IMR-90 (cell line): ENCODE data around the gene ACOT7. TPM values are rescaled to one million over a fixed set of nuclear protein-coding genes. Genes with fewer than 3 reads are reported as not detected.

Experiments used
- ATAC-seq: fragments of 200-7000 bp; cut with Tn5 transposase; 2 replicates; pipeline ENCODE4 v1.9.1; 2020; ENCODE audit warnings: low read depth, mild to moderate bottlenecking, moderate library complexity
- BruUV-seq: library from RNA; stranded (reverse); fragments of 400-500 nt; replicated peaks from 2 replicates; lab custom pipeline; 2021; lab: Mats Ljungman, UMichigan
- CTCF ChIA-PET: fragments of 300-600 bp; formaldehyde crosslinking; extraction: SDS; loops from one replicate; lab custom pipeline; 2021; ENCODE audit warnings: antibody characterized with exemption; lab: Yijun Ruan, JAX
- POLR2A ChIA-PET: fragments of 300-600 bp; sonication (Branson Sonifier 250); formaldehyde crosslinking; loops from one replicate; lab custom pipeline; 2022; ENCODE audit warnings: antibody characterized with exemption; ENCODE audit not compliant: unreplicated experiment; lab: Charles Lee
- DNase-seq: peaks from one replicate; pipeline ENCODE4 v3.0.0; 2013
- H2AFZ ChIP-seq: replicated peaks from 2 replicates; pipeline ENCODE3; 2013; ENCODE audit warnings: low read length, mild to moderate bottlenecking; ENCODE audit not compliant: poor library complexity
- H2AK5ac ChIP-seq: 2 replicates; pipeline ENCODE4 v1.6.1; 2013; ENCODE audit warnings: low read depth, low read length, inconsistent platforms
- H2AK9ac ChIP-seq: replicated peaks from 2 replicates; pipeline ENCODE3; 2013; ENCODE audit warnings: mild to moderate bottlenecking, low read depth, low read length, moderate library complexity; ENCODE audit not compliant: poor library complexity
- H2BK120ac ChIP-seq: 2 replicates; pipeline ENCODE4 v1.6.1; 2013; ENCODE audit warnings: low read depth, low read length, inconsistent platforms
- H2BK15ac ChIP-seq: 3 replicates; pipeline ENCODE4 v1.6.1; 2013; ENCODE audit warnings: low read depth, low read length, inconsistent platforms
- H2BK20ac ChIP-seq: 2 replicates; pipeline ENCODE4 v1.6.1; 2013; ENCODE audit warnings: low read depth, mild to moderate bottlenecking, inconsistent platforms, low read length, moderate library complexity
- H2BK5ac ChIP-seq: 2 replicates; pipeline ENCODE4 v1.6.1; 2013; ENCODE audit warnings: mild to moderate bottlenecking, low read depth, low read length, inconsistent platforms; ENCODE audit not compliant: poor library complexity, severe bottlenecking
- H3K14ac ChIP-seq: replicated peaks from 2 replicates; pipeline ENCODE4 v1.6.1; 2013; ENCODE audit warnings: low read depth, low read length, inconsistent platforms
- H3K18ac ChIP-seq: 2 replicates; pipeline ENCODE4 v1.6.1; 2013; ENCODE audit warnings: low read depth, low read length, control low read depth
- H3K23ac ChIP-seq: 2 replicates; pipeline ENCODE4 v1.6.1; 2013; ENCODE audit warnings: low read depth, low read length, inconsistent platforms
- H3K27ac ChIP-seq: 2 replicates; pipeline ENCODE4 v1.5.1; 2013; ENCODE audit warnings: mild to moderate bottlenecking, control low read depth, low read length; ENCODE audit not compliant: insufficient read depth
- H3K27me3 ChIP-seq: 2 replicates; pipeline ENCODE4 v1.6.1; 2013; ENCODE audit warnings: low read length; ENCODE audit not compliant: control insufficient read depth, insufficient read depth
- H3K36me3 ChIP-seq: 2 replicates; pipeline ENCODE4 v1.6.1; 2013; ENCODE audit warnings: low read length, mixed read lengths; ENCODE audit not compliant: control insufficient read depth, insufficient read depth
- H3K4ac ChIP-seq: 2 replicates; pipeline ENCODE4 v1.6.1; 2013; ENCODE audit warnings: low read depth, low read length, inconsistent platforms
- H3K4me1 ChIP-seq: 2 replicates; pipeline ENCODE4 v1.6.1; 2013; ENCODE audit warnings: low read length, mixed read lengths; ENCODE audit not compliant: control insufficient read depth, insufficient read depth
- H3K4me2 ChIP-seq: 2 replicates; pipeline ENCODE4 v1.6.1; 2013; ENCODE audit warnings: low read depth, mild to moderate bottlenecking, control low read depth, low read length, moderate library complexity
- H3K4me3 ChIP-seq: 2 replicates; pipeline ENCODE4 v1.5.1; 2013; ENCODE audit warnings: low read depth, mild to moderate bottlenecking, control low read depth, low read length, moderate library complexity; ENCODE audit not compliant: insufficient read depth
- H3K56ac ChIP-seq: 2 replicates; pipeline ENCODE4 v1.6.1; 2013; ENCODE audit warnings: low read length, inconsistent platforms; ENCODE audit not compliant: insufficient read depth; ENCODE audit errors: extremely low read depth
- H3K79me1 ChIP-seq, 2 experiments: 2 replicates each; pipeline ENCODE4 v1.6.1; 2013; ENCODE audit warnings: low read length in 2 of 2, inconsistent platforms in 1 of 2, low read depth in 1 of 2
- H3K9ac ChIP-seq: 2 replicates; pipeline ENCODE4 v1.6.1; 2013; ENCODE audit warnings: low read depth, low read length, control low read depth
- H3K9me1 ChIP-seq: 2 replicates; pipeline ENCODE4 v1.6.1; 2013; ENCODE audit warnings: low read length, inconsistent platforms; ENCODE audit not compliant: insufficient read depth
- H3K9me3 ChIP-seq: 2 replicates; pipeline ENCODE4 v1.6.1; 2013; ENCODE audit warnings: low read length; ENCODE audit not compliant: control insufficient read depth, insufficient read depth
- H4K20me1 ChIP-seq: 2 replicates; pipeline ENCODE4 v1.6.1; 2013; ENCODE audit warnings: low read length, inconsistent platforms; ENCODE audit not compliant: insufficient read depth
- H4K5ac ChIP-seq: 2 replicates; pipeline ENCODE4 v1.6.1; 2013; ENCODE audit warnings: mild to moderate bottlenecking, low read depth, low read length, control low read depth
- H4K8ac ChIP-seq, 2 experiments: 2 replicates each; pipeline ENCODE4 v1.6.1; 2013; ENCODE audit warnings: low read depth in 2 of 2, low read length in 2 of 2, control low read depth in 1 of 2, inconsistent platforms in 1 of 2
- H4K91ac ChIP-seq: 2 replicates; pipeline ENCODE4 v1.6.1; 2013; ENCODE audit warnings: low read depth, low read length, inconsistent platforms; ENCODE audit not compliant: insufficient read depth
- BHLHE40 ChIP-seq: fragments of 150-350 bp; IDR thresholded peaks from 2 replicates; pipeline ENCODE4 v1.6.1; 2016; ENCODE audit warnings: mild to moderate bottlenecking, low read depth, low read length
- CEBPB ChIP-seq: IDR thresholded peaks from 2 replicates; pipeline ENCODE4 v1.6.1; 2012; ENCODE audit warnings: low read depth, low read length, improper control_type of control experiment
- CHD1 ChIP-seq: IDR thresholded peaks from 2 replicates; pipeline ENCODE4 v1.6.1; 2012; ENCODE audit warnings: low read depth, low read length, improper control_type of control experiment
- MAFK ChIP-seq: IDR thresholded peaks from 2 replicates; pipeline ENCODE4 v1.6.1; 2012; ENCODE audit warnings: low read depth, low read length, improper control_type of control experiment
- MAZ ChIP-seq: IDR thresholded peaks from 2 replicates; pipeline ENCODE4 v1.6.1; 2012; ENCODE audit warnings: low read depth, mild to moderate bottlenecking, low read length, improper control_type of control experiment, moderate library complexity, borderline replicate concordance
- NFE2L2 ChIP-seq: fragments of 150-350 bp; IDR thresholded peaks from 2 replicates; pipeline ENCODE4 v1.6.1; 2016; ENCODE audit warnings: low read depth, mild to moderate bottlenecking, low read length
- POLR2A ChIP-seq: IDR thresholded peaks from 2 replicates; pipeline ENCODE4 v1.6.1; 2012; ENCODE audit warnings: mild to moderate bottlenecking, low read depth, low read length
- RAD21 ChIP-seq: IDR thresholded peaks from 2 replicates; pipeline ENCODE4 v1.6.1; 2012; ENCODE audit warnings: low read length, improper control_type of control experiment
- RCOR1 ChIP-seq: IDR thresholded peaks from 2 replicates; pipeline ENCODE4 v1.6.1; 2012; ENCODE audit warnings: mild to moderate bottlenecking, low read length, improper control_type of control experiment; ENCODE audit not compliant: insufficient replicate concordance
- RFX5 ChIP-seq: IDR thresholded peaks from 2 replicates; pipeline ENCODE4 v1.8.0; 2012; ENCODE audit warnings: low read depth, mild to moderate bottlenecking, low read length, moderate library complexity
- USF2 ChIP-seq: fragments of 150-350 bp; IDR thresholded peaks from 2 replicates; pipeline ENCODE4 v1.6.1; 2017; ENCODE audit warnings: mild to moderate bottlenecking, antibody characterized with exemption, low read length, low read depth
- WGBS, 2 experiments: methylation state at CpG; one replicate each; pipeline versions ENCODE4 v1.1.5 to v1.1.7; 2013; ENCODE audit warnings: missing lambda C conversion rate in 2 of 2; ENCODE audit not compliant: insufficient read length in 1 of 2; ENCODE audit errors: extremely low coverage in 2 of 2; 5-methylcytosine and 5-hydroxymethylcytosine counted together
- dilution Hi-C: fragments of 300-500 bp; cut with HindIII; formaldehyde crosslinking; loops from one replicate; pipeline ENCODE4 v1.14.3; 2018; ENCODE audit warnings: low sequenced_read_pairs; ENCODE audit not compliant: unreplicated experiment
- in situ Hi-C: fragments of 300-500 bp; cut with MboI; formaldehyde crosslinking; loops from 3 replicates; pipeline ENCODE4 v1.14.3; 2019; ENCODE audit warnings: low sequenced_read_pairs, inconsistent platforms, mixed read lengths
- intact Hi-C: fragments of 100-400 bp; cut with micrococcal nuclease; formaldehyde crosslinking; loops from 2 replicates; pipeline ENCODE4 v1.10.0; 2022
- polyA plus RNA-seq, 3 experiments: library from polyadenylated mRNA; depleted of rRNA; stranded (reverse); fragments of >200 nt; gene quantifications; 2 replicates each; pipeline ENCODE4 v1.2.3, GENCODE V29; 2012; ENCODE audit warnings: low replicate concordance in 1 of 3
- total RNA-seq: library from RNA; depleted of rRNA; stranded (reverse); fragments of >200 nt; gene quantifications from 2 replicates; pipeline ENCODE4 v1.2.3, GENCODE V29; 2012
- TF ChIP-seq, protein P1 (sequence below): fragments of 150-350 bp; IDR thresholded peaks from 2 replicates; pipeline ENCODE4 v1.6.1; 2016; ENCODE audit warnings: low read depth, mild to moderate bottlenecking, low read length, moderate library complexity, borderline replicate concordance
- TF ChIP-seq, protein P2 (sequence below): conservative IDR thresholded peaks from 2 replicates; pipeline ENCODE4 v1.5.1; 2012; ENCODE audit warnings: mild to moderate bottlenecking, low read depth, low read length, improper control_type of control experiment

ACOT7 gene
- total and polyA plus RNA-seq, 2 of the 4 experiments (the other 2 are of a cell fraction), result 51.6 to 242 TPM

DNA sequence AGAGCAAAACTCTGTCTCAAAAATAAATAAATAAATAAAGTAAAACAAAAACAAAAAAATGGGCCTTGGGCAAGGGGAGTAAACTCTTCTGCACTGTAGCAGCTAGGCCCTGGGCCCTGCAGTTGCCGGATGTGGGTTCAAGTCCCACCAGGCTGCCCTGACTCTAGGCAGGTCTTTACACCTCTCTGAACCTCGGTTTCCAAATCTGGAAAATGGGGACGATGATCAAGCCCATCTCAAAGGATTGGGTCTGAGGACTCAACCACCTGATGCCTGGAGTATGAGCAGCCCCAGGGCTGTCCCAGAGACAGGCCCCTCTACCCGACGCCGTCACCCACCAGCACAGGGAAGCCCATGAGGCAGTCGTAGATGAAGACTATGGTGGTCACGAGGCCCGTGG is 140.2 kb downstream of the ACOT7 start:
- Histone ChIP-seq H3K27me3 (peaks cover 20% of the 10 kb centered on the region), H4K8ac (no peak overlapping the region), H4K5ac (no peak overlapping the region), H3K9me3 (no peaks in the 10 kb centered on the region), H3K23ac (no peak overlapping the region), H2BK20ac (no peak overlapping the region), H3K79me1 (no peaks in the 10 kb centered on the region), H3K27ac (no peak overlapping the region), H3K4ac (no peak overlapping the region), H2AK5ac (no peak overlapping the region), H4K20me1 (no peaks in the 10 kb centered on the region; the same call in 1 of the 2 replicates), H3K4me3 (no peak overlapping the region), H3K14ac (no peak overlapping the region), H2BK5ac (no peak overlapping the region), H3K36me3 (no peaks in the 10 kb centered on the region), H2BK15ac (no peak overlapping the region), H3K9ac (no peak overlapping the region), H3K4me1 (no peaks in the 10 kb centered on the region), H3K9me1 (no peaks in the 10 kb centered on the region), H3K4me2 (no peak overlapping the region), H2AFZ (no peak overlapping the region), H2AK9ac (no peak overlapping the region), H3K18ac (no peak overlapping the region), H3K56ac (no peak overlapping the region), H2BK120ac (no peak overlapping the region), H4K91ac (no peak overlapping the region)
- in situ Hi-C loops, result loop anchor here (10.0 kb wide), 1 partner anchor 151 kb away; no protein-coding TSS in a partner anchor
- no TSS peak for BruUV-seq
- DNase-seq (no peak), ATAC-seq (no peak)
- CTCF ChIA-PET, result no interaction called here
- TF ChIP-seq RAD21 (no peak), BHLHE40 (no peak), USF2 (no peak), RFX5 (no peak), POLR2A (no peak), CEBPB (no peak), MAZ (no peak), MAFK (no peak), RCOR1 (no peak), NFE2L2 (no peak), CHD1 (no peak)
- TF ChIP-seq, protein P1, sequence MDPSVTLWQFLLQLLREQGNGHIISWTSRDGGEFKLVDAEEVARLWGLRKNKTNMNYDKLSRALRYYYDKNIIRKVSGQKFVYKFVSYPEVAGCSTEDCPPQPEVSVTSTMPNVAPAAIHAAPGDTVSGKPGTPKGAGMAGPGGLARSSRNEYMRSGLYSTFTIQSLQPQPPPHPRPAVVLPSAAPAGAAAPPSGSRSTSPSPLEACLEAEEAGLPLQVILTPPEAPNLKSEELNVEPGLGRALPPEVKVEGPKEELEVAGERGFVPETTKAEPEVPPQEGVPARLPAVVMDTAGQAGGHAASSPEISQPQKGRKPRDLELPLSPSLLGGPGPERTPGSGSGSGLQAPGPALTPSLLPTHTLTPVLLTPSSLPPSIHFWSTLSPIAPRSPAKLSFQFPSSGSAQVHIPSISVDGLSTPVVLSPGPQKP, result no peak
- TF ChIP-seq, protein P2, sequence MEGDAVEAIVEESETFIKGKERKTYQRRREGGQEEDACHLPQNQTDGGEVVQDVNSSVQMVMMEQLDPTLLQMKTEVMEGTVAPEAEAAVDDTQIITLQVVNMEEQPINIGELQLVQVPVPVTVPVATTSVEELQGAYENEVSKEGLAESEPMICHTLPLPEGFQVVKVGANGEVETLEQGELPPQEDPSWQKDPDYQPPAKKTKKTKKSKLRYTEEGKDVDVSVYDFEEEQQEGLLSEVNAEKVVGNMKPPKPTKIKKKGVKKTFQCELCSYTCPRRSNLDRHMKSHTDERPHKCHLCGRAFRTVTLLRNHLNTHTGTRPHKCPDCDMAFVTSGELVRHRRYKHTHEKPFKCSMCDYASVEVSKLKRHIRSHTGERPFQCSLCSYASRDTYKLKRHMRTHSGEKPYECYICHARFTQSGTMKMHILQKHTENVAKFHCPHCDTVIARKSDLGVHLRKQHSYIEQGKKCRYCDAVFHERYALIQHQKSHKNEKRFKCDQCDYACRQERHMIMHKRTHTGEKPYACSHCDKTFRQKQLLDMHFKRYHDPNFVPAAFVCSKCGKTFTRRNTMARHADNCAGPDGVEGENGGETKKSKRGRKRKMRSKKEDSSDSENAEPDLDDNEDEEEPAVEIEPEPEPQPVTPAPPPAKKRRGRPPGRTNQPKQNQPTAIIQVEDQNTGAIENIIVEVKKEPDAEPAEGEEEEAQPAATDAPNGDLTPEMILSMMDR, result no peak
- WGBS, 2 experiments, result 89% methylated on average over 6 of the region's 9 CpGs; no CpG with 5 or more reads in 1 of the 2 experiments
- intact Hi-C loops, result no loop called here
- dilution Hi-C loops, result no loop called here
- POLR2A ChIA-PET, result no interaction called here
